K562 (cell line): ENCODE measurements around the gene HNRNPLL. TPM values are rescaled to one million over a fixed set of nuclear protein-coding genes. Genes with fewer than 3 reads are reported as not detected.

Source experiments
- CREB3L1 ChIP-seq: fragments of 450-650 bp; IDR thresholded peaks from 2 replicates; pipeline ENCODE4 v1.6.1; 2014; ENCODE audit warnings: low read depth, mild to moderate bottlenecking, moderate library complexity, borderline replicate concordance
- DLX4 ChIP-seq: fragments of 250-450 bp; sonication (Bioruptor Pico); IDR thresholded peaks from 2 replicates; pipeline ENCODE4 v1.6.1; 2021; ENCODE audit warnings: mild to moderate bottlenecking
- JUND ChIP-seq, 2 experiments: IDR thresholded peaks; 2 replicates in 1 of 2; 3 replicates in 1 of 2; pipeline ENCODE4 v1.6.1; 2011; ENCODE audit warnings: borderline replicate concordance in 2 of 2, low read depth in 2 of 2, low read length in 2 of 2, improper control_type of control experiment in 1 of 2, missing biosample characterization in 1 of 2, missing genetic modification characterization in 1 of 2, missing genetic modification reagents in 1 of 2
- MGA ChIP-seq: fragments of 450-650 bp; IDR thresholded peaks from 2 replicates; pipeline ENCODE4 v1.6.1; 2016; ENCODE audit warnings: mild to moderate bottlenecking, moderate library complexity
- MIER1 ChIP-seq: fragments of 450-650 bp; IDR thresholded peaks from 2 replicates; pipeline ENCODE4 v1.6.1; 2016; ENCODE audit warnings: antibody characterized with exemption, mild to moderate bottlenecking, low read depth
- PHB ChIP-seq: fragments of 250-450 bp; sonication (Bioruptor Pico); IDR thresholded peaks from 2 replicates; pipeline ENCODE4 v1.5.0; 2021
- RBM34 ChIP-seq: fragments of 200-400 bp; formaldehyde crosslinking; IDR thresholded peaks from 2 replicates; pipeline ENCODE4 v1.6.1; 2018; ENCODE audit warnings: low read length, borderline replicate concordance; ENCODE audit not compliant: insufficient read depth
- ZNF232 ChIP-seq: sonication (generic); formaldehyde crosslinking; IDR thresholded peaks from 2 replicates; pipeline ENCODE4 v1.8.0; 2022; ENCODE audit warnings: mild to moderate bottlenecking, missing genetic modification reagents
- ZNF24 ChIP-seq: fragments of 450-650 bp; IDR thresholded peaks from 2 replicates; pipeline ENCODE4 v1.6.1; 2016
- ZNF445 ChIP-seq: fragments of 250-450 bp; sonication (Bioruptor Pico); IDR thresholded peaks from 2 replicates; pipeline ENCODE4 v1.4.0; 2020; ENCODE audit warnings: low read depth, mild to moderate bottlenecking, moderate library complexity
- polyA plus RNA-seq, 8 experiments: library from polyadenylated mRNA; depleted of rRNA in 4 of 8; stranded (reverse) in 5 of 8; unstranded in 3 of 8; fragments of >200 nt; fragmentation: Nextera tagmentation in 2 of 8; fragmentation: Illumina TruSeq in 1 of 8; extraction: Ambion mirVana in 2 of 8; extraction: Trizol in 1 of 8; gene quantifications; 2 replicates each; pipeline versions ENCODE4 v1.2.1 to v1.2.3, GENCODE V29; 2011 to 2014; ENCODE audit warnings: inconsistent platforms in 1 of 8, missing spikeins in 1 of 8
- total RNA-seq, 7 experiments: library from RNA; depleted of rRNA in 6 of 7; stranded (reverse); fragments of >200 nt in 6 of 7; fragmentation: Illumina TruSeq in 2 of 7; extraction: Trizol in 2 of 7; gene quantifications; 2 replicates each; pipeline versions ENCODE4 v1.2.1 to v1.2.3, GENCODE V29; 2011 to 2021; ENCODE audit warnings: low replicate concordance in 1 of 7
- TF ChIP-seq, protein P1 (sequence below): sonication (generic); formaldehyde crosslinking; IDR thresholded peaks from 2 replicates; pipeline ENCODE4 v1.8.0; 2022; ENCODE audit warnings: mild to moderate bottlenecking, missing genetic modification reagents, borderline replicate concordance

Gene HNRNPLL
- total and polyA plus RNA-seq, 9 of the 15 experiments (the other 6 are each of a cell fraction or from before 2014, with no cell fraction given) = 19.8 to 135 (median 57.8) TPM

DNA sequence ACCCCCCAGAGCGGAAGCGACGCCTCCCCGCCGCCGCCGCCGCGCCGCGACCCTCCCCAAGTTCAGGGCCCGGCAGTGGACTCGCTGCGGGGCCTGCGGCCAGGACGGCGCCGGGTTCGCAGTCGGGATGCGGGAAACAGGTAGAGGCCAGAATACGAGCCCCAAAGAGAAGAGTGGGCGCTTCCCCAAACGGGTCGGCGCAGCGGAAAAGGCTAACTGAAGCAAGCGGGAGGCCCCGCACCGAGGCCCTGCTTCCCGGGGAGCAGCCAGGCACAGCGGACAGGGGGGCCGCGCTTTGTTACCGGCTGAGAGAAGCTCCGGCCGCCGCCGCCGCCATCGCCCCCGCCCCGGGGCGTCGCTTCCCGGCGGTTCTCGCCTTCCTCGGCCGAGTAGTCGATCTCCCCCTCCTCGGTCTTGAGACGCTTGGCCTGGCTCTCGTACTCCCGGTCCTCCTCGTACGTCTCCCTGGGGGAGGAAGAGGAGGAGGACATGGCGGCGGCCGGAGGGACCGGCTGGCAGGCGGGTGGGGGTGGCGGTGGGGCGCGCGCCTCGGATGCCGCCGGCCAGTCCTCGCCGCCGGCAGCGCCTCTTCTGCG, 494 bp downstream of the HNRNPLL start (continued):
- TF ChIP-seq CREB3L1 = no peak
- TF ChIP-seq PHB (CRISPR knock-in tag) = peak; percentile 53; the same call in 1 of the 2 replicates
- TF ChIP-seq MIER1 = no peak
- no peak for TF ChIP-seq ZNF232
- TF ChIP-seq, protein P1, sequence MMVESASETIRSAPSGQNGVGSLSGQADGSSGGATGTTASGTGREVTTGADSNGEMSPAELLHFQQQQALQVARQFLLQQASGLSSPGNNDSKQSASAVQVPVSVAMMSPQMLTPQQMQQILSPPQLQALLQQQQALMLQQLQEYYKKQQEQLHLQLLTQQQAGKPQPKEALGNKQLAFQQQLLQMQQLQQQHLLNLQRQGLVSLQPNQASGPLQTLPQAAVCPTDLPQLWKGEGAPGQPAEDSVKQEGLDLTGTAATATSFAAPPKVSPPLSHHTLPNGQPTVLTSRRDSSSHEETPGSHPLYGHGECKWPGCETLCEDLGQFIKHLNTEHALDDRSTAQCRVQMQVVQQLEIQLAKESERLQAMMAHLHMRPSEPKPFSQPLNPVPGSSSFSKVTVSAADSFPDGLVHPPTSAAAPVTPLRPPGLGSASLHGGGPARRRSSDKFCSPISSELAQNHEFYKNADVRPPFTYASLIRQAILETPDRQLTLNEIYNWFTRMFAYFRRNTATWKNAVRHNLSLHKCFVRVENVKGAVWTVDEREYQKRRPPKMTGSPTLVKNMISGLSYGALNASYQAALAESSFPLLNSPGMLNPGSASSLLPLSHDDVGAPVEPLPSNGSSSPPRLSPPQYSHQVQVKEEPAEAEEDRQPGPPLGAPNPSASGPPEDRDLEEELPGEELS (CRISPR knock-in tag) = 0 out of 2 replicates have a peak, but pooled peaks have one; percentile 45
- TF ChIP-seq JUND (IDR thresholded peaks at IDR 0.05; ENCODE audit: borderline replicate concordance, low read depth, low read length) = no peak
- no peak for TF ChIP-seq JUND (tag; IDR thresholded peaks at IDR 0.05; ENCODE audit: borderline replicate concordance, low read depth, low read length)
- no peak for TF ChIP-seq RBM34
- TF ChIP-seq MGA = no peak
- TF ChIP-seq ZNF24 = no peak
- TF ChIP-seq DLX4 (CRISPR knock-in tag) = no peak
- no peak for TF ChIP-seq ZNF445 (CRISPR knock-in tag)
